GM19455 (cell line): ENCODE data around the gene PDGFB.

Experiments used
- ATAC-seq: cut with Tn5 transposase; IDR thresholded peaks from one replicate; pipeline ENCODE4 v1.9.1; 2021; ENCODE audit not compliant: unreplicated experiment

Gene PDGFB

GRCh38 chr22:39254789-39255298 is 10.1 kb upstream of the PDGFB start:
- no peak for ATAC-seq

GRCh38 chr22:39254122-39254521 is 9.3 kb upstream of the PDGFB start:
- no peak for ATAC-seq

DNA sequence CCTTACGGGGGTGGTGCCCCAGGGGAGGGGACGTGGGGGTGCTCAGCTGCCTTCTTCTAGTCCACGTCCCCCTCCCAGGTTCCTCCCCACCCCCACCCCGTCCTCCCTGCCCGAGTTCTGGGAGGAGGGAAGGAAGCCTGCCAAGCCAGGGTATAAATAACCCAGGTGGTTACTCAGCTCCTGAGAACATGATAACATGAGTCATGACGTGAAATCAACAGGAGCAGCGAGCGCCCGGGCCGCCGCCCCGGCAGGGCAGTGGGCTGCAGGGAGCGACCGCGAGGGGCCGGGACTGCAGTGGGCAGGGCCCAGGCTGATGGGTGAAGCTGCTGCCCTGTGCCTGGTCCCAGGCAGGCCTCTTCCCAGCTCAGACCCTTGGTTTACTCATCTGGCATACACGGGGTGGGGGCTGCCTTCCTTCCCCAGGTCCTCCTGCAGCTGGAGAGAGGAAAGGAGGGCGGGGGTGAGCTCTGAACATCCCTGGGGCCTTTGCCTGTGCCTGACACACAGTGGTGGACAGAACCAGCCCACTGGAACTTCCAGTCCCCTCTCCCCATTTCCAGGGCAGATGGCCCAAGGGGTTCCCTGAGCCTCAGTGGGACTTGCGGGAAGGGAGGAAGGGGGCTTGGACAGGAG is 8.8 kb upstream of the PDGFB start:
- ATAC-seq = no peak

DNA sequence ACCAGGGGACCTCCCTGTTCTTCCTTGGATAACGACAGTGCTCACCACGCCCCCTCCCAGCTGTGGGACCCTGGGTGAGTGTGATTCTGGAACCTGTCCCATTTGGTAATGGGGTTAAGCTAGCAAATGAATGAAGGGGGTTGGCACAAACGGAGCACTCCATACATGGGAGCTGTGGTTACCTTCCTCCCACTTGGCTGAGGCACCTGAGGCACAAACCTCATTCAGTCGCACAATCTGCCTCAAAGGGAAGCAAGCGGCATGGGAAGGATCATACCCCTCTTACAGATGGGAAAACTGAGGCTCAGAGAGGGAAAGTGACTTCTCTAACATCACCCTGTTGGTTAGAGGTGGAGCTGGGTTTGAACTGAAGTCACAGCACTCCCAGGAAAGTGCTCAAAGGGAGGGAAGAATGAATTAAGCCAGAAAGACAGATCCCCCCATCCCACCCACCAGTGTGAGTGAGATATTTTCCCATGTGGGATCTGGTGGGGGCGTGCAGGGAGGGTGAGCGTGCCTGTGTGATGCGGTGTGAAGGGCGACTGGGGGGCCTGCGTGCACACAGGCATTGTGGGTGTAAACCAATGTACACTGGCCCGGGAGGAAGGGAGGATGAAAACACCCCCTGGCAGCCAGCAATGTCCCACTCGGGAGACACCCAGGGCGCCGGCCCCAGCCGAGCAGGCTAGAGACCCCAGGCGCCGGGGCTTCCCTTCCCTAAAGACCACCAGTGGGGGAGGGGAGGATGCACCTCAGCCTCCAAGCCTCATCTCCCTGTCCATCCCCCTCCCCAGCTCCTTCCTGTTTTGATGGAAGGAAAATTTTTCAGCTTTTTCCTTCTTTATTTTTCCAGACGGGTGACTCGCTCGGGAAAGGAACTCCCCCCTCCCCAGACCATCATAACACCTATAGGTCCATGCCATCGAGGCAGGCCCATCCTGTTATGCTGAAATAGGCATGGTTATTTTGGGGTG is 8.0 kb upstream of the PDGFB start:
- ATAC-seq = no peak

GRCh38 chr22:39251762-39252460 is 7.1 kb upstream of the PDGFB start:
- ATAC-seq = no peak

DNA sequence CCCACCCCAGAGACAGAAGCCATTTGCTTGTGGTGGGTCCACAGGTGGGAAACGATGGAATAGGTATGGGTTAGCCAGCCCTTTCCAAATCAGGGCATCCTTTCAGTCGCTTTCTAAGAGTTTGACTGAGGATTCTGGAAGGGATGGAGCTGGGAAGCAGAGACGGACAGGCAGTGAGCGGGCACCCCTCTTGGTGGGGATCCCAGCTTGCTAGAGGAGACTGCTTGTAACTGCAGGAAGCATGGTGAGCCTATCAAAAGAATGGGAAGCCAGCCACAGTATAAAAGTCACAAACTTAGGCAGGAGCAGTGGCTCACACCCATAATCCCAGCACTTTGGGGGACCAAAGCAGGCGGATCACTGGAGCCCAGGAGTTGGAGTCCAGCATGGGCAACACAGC is 6.1 kb upstream of the PDGFB start:
- ATAC-seq = no peak

- no peak for ATAC-seq
Observed at GRCh38 chr22:39250131-39250530, 5.3 kb upstream of the PDGFB start.

DNA sequence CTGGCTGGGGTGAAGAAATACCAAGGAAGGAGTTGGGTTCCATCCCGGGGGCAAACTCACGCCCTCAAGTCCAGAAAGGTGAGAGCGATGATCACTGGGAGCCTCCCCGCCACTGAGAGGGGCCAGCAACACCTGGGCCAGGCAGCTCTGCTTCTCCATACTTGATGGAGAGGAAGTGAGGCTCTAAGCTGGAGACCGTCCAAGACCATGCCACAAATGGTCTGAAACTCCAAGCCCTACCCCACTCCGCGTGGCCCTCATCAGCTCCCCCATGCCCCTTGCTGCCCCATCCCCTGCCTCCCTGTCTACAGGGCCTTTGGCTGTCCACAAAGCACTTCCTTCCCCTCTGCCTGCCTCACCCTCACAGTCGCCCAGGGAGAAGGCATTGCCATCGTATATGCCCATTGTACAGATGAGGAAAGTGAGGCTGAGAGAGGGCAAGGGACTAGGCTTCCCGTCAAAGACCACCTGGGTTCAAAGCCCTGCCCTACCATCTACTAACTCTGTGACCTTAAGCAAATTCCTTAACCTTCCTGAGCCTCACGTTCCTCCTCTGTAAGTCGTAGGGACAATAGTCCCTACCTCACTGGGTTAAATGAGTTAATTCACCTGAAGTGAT is 4.4 kb upstream of the PDGFB start:
- no peak for ATAC-seq

- no peak for ATAC-seq
Observed at GRCh38 chr22:39248254-39248653, 3.5 kb upstream of the PDGFB start.

DNA sequence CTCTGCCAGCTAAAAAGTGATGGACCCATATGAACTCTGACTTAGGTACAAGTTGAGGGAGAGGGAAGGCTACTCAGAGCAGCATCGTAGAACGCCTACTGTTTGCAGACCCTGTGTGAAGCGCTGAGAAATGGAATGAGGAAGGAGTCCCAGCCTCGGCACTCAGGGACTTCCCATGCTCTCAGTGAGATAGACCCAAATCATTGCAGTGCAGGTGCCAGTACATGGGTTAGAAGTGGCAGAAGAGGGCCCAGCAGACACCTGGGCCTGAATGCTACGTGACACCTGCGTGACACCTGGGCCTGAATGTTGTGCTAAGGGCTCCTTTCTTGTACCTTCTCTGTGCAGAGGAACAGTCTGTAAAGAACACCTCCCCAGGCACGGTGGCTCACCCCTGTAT is 2.6 kb upstream of the PDGFB start:
- no peak for ATAC-seq

- ATAC-seq = no peak
Observed at GRCh38 chr22:39246690-39247332, 2.0 kb upstream of the PDGFB start.

DNA sequence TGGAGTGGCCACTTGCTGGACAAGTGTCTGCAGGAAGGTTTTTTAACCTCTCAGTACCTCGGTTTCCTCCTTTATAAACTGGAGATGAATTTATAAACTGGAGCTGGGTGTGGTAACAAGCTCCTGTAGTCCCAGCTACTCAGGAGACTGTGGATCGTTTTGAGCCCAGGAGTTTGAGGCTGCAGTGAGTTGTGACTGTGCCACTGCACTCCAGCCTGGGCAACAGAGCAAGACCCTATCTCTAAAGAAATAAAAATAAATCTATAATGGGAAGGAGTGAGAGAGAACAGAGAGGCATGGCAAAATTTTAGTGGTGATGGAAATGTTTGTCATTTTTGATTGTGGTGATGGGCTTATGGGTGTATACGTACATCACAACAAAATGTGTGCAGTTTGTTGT is 1.4 kb upstream of the PDGFB start:
- no peak for ATAC-seq

DNA sequence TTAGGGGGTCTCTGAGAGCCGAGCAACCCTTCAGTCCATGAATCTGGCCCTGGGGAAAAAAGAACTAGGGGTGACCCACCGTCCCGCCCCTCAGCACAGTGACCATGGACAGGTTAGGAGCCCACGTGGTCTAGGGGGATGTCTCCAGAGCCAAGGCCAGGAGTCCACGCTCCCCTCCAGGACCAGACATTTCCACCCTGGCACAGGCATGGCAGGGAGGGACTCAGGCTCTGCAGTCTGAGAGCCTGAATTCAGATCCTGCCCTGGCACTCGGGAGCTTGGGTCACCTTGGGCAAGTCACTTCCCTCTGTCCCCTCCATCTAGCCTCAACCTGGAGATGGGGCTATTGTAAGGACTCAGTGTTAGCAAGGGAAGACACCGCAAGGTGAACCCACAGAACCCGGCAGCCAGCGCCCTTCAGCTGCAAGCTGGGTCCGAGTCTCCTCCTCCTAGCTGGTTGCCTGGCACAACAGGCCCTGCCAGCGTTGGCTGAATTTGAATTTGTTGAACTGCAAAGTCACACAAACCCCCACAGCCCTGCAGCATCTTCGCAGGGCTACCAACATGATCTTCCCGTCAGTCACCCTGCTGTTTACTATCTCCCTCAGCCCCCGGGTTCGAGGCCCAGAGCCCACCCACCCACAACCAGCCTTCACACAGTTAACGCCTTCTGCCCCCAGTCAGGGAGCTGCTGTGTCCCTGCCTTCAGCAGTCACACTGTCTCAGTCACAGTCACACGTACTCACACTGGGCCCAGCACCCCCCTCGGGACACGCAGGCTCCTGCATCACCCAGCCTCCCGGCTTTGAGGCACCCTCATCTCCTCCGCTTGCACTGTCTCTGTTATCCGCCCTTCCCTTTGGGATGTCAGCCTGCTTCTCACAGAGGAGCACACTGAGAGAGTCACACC is 603 bp upstream of the PDGFB start:
- ATAC-seq = no peak

- ATAC-seq = no peak
Observed at GRCh38 chr22:39244136-39244495, 666 bp downstream of the PDGFB start.

- no peak for ATAC-seq
Observed at GRCh38 chr22:39243439-39244135, 1.2 kb downstream of the PDGFB start.

DNA sequence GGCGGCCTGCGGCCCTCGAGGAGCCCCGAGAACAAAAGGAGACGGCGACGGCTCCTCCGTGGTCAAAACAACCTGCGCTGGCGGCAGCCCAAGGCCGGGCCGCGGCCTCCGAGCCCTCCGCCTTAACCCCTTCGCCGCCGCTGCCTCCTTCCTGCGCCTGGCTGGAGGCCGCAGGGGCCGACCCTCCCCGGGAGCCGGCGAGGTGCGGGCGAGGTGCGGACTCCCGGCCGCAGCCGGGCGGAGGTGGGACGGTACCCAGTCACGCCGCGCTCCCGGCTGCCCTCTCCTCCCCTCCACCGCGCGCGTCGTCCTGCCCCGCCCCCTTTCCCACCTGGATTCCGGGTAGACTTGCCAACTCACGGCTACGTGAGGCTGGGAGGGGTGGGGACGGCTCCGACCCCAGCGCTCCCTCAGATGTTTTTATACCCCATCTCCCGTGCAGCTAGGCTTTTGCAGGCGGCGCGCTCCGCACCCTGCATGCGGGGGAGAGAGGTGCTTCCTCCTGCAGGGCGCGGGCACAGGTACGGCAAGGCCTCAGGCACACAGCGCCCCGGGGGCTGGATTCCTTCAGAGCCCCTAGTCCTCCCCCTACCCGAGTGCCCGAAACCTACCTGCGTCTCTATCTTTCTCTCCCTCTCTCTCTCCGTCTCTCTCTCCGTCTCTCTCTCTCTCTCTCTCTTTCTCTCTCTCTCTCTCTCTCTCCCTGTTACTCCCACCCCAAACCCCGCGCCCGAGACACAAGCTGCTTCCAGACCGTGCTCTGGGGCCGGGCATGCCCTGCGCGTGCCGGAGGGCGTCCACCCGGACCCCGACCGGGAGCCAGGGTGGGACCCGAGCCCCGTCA is 2.0 kb downstream of the PDGFB start:
- ATAC-seq = no peak

GRCh38 chr22:39241794-39242594 is 2.8 kb downstream of the PDGFB start:
- ATAC-seq = no peak
